HG03175 (cell line): ENCODE results near the gene POLH.

Source experiments
- ATAC-seq: cut with Tn5 transposase; IDR thresholded peaks from one replicate; pipeline ENCODE4 v1.9.1; 2021; ENCODE audit warnings: mild to moderate bottlenecking, moderate library complexity; ENCODE audit not compliant: unreplicated experiment

POLH gene

DNA sequence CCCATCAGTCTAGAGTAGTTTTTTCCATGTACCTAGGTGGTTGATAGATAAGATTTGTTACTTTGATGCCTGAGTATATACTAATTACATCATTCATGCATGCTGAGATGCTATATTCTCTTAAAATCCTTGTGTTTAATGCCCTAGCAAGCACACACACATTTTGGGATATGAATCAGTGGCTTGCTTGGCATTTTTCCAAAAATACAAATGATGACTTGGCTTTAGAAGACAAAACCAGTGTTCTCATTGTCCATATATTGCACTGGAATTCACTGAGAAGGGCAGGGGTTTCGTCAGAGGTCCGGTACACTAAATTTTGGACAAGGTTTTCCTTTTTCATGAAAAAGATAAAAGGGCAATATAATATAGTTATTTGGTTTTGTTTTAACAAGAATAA lies 28.2 kb downstream of the POLH start:
- no peak for ATAC-seq

DNA sequence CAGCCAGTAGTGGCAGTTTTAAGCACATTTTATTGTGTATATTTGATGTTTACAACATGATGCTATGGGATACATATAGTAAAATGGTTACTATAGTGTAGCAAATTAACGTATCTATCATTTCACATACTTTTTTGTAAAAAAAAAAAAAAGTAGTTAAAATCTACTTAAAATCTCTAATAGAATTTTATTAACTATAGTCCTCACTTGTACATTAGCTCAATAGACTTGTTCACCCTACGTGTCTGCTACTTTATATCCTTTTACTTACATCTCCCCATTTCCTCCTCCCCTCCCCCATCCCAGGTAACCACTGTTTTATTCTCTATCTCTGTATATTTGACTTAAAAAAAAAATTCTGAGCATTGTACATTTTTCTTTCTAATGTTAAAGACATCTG lies 30.0 kb downstream of the POLH start:
- ATAC-seq = no peak

DNA sequence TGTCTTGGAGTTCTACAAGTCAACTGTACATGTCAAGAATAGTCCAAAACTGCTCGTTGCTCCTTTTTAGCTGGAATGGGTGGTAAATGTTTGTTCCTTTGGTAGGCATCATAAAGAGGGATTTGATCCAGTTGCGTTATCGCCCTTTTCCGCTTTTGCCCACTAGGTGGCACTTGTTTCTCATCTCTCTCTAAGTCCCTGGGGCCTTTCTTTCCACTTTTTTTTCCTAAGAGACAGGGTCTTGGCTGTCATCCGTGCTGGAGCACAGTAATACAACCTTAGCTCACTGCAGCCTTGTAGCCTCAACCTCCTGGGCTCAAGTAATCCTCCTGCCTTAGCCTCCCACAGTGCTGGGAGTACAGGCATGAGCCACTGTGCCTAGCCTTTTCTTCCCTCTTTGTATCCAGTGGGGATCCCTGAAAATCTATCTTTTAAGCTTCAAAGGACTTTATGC lies 32.4 kb downstream of the POLH start:
- no peak for ATAC-seq

DNA sequence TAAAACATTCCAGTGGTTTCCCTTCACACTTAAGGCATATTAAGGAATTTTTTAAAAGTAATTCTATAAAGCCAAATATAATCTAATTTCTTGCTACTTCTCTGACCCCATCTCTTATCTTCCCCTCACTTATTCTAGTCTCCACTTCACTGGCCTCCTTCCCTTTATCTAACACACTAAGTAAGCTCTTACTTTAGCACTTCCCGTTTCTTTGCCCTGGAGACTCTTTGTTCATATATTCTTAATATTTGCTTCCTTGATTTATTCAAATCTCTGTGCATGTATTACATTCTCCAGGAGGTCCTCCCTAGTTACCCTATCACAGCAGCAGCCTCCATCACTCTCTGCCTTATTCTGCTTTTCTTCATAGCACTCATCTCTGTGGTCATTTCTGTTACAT lies 32.8 kb downstream of the POLH start:
- ATAC-seq = no peak

DNA sequence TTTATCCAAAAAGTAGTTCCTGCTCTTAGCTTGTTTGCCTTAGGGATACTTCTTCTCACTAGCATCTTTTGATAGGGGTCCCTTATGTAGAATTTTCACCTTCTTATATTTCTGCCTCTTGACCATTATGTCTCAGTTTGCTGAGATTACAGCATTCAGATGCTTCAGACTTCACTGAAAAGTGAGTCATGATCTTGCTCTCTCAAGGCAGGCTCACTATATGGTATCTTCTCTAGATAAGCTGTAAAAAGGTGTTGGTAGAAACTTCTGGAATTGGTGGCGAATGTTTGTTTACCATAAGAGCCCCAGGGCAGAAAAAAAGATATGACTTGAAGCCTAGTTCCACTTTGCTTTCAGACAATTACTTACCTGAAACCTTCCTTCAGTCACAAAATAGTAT lies 33.4 kb downstream of the POLH start:
- no peak for ATAC-seq

DNA sequence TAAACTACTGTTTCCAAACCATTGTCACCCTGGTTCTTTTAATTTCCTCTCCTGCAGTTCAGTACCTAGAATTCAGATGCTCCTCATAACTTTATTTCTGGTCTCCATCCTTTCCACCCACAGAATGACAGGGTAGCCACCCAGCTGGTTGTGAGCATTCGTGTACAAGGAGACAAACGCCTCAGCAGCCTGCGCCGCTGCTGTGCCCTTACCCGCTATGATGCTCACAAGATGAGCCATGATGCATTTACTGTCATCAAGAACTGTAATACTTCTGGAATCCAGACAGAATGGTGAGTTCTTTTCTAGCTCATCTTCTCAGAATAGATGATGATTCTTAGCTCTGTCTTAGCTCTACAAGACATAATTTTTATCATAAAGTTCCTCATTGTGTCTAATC lies 34.4 kb downstream of the POLH start:
- ATAC-seq = no peak

DNA sequence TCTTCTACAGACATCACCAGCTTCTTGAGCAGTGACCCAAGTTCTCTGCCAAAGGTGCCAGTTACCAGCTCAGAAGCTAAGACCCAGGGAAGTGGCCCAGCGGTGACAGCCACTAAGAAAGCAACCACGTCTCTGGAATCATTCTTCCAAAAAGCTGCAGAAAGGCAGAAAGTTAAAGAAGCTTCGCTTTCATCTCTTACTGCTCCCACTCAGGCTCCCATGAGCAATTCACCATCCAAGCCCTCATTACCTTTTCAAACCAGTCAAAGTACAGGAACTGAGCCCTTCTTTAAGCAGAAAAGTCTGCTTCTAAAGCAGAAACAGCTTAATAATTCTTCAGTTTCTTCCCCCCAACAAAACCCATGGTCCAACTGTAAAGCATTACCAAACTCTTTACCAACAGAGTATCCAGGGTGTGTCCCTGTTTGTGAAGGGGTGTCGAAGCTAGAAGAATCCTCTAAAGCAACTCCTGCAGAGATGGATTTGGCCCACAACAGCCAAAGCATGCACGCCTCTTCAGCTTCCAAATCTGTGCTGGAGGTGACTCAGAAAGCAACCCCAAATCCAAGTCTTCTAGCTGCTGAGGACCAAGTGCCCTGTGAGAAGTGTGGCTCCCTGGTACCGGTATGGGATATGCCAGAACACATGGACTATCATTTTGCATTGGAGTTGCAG lies 37.9 kb downstream of the POLH start:
- no peak for ATAC-seq

DNA sequence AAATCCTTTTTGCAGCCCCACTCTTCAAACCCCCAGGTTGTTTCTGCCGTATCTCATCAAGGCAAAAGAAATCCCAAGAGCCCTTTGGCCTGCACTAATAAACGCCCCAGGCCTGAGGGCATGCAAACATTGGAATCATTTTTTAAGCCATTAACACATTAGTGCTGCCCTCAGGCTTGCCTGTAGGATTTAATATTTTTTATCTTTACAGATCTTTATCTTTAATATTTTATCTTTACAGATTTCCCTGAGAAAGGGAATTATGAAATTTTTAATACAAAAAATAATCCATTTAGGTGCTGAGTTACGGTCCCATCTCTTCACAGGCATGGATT lies 38.4 kb downstream of the POLH start:
- ATAC-seq = no peak

DNA sequence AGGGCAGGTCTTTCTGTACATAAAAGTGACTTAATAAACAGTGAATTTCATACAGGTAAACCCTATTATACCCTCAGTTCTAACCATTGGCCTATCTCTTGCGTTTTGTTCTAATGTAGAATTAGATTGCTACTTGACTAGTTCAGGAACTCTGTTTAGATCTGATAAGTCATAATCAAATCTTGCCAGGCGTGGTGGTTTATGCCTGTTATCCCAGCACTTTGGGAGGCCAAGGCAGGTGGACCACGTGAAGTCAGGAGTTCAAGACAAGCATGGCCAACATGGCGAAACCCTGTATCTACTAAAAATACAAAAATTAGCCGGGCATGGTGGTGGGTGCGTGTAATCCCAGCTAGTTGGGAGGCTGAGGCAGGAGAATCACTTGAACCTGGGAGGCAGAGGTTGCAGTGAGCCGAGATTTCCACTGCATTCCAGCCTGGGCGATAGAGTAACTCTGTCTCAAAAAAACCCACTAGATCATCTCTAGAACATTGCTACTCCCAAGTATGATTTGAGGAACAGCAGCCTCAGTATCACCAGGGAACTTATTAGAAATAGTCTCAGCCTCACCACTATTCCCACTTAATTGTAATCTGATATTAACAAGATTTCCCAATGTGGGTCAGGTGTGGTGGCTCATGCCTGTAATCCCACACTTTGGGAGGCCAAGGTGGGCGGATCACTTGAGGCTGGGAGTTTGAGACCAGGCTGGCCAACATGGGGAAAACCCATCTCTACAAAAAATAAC lies 40.9 kb downstream of the POLH start:
- ATAC-seq = no peak

DNA sequence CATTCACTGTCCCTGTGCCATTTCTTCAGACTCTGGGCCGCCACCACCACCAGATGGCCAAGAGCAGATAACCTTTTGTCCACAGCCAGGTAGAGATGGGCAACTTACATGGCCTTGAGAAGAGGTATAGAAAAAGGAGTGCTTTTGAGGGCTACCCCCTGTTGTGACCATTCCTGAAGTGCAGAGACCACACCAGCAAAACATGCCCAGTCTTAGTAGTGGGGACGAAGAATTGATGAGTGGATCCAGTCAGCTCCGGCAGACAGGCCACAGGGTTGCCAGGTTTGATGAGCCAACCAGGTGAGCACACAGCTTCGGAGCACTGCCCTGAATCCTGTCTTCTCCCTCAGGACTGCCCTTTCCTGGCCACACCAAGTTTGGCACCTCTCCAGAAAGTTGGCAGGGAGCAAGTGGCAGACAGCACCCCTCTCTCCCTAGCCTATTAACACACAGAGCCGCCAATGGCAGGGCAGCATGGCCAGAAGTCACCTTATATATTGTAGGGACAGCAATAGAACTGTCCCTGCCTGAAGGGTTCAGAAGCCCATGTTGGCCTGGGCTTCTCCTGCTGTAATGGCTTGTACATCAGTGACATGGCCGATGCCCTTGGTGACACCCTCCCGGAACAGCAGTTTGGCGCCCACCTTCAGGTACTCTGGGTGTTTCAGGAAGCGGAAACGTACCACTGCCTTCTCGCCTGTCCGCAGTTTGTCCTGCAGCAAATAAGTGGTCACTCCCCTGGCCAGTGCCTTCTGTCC lies 45.3 kb downstream of the POLH start:
- no peak for ATAC-seq

DNA sequence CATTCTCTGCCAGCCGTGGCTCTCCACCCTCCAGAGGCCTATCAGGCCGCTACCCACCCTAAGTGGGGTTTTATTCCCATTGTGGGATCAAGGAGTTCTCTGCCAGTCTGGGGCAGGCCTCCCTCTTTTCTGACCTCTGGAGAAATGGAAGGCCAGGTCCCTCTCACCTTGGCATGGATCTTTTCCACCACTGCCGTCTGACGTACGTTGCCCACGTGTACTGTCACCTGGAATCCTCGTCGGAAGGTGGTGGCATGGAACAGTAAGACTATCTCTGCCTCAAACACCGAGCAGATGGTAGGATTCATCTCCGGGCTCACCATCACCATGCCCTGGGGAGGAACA lies 45.8 kb downstream of the POLH start:
- ATAC-seq = no peak

DNA sequence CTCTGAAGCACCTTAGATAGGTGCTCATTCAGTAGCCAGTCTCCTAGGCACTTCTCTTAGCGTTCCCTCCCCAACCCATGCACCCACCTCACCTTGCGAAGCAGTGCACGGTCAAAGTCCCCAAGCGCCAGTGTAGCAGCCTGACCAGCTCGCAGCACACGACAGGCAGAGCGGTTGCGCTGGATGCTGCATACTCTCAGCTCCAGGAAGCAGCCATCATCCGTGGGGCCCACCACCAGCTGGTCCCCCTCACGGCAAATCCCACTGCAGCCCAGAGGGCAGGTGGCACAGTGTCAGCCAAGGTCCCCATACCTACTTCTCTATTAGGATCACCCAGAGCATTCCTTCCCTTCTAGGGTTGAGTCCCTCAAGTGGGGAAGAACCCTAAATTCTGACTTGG lies 46.6 kb downstream of the POLH start:
- ATAC-seq = no peak

DNA sequence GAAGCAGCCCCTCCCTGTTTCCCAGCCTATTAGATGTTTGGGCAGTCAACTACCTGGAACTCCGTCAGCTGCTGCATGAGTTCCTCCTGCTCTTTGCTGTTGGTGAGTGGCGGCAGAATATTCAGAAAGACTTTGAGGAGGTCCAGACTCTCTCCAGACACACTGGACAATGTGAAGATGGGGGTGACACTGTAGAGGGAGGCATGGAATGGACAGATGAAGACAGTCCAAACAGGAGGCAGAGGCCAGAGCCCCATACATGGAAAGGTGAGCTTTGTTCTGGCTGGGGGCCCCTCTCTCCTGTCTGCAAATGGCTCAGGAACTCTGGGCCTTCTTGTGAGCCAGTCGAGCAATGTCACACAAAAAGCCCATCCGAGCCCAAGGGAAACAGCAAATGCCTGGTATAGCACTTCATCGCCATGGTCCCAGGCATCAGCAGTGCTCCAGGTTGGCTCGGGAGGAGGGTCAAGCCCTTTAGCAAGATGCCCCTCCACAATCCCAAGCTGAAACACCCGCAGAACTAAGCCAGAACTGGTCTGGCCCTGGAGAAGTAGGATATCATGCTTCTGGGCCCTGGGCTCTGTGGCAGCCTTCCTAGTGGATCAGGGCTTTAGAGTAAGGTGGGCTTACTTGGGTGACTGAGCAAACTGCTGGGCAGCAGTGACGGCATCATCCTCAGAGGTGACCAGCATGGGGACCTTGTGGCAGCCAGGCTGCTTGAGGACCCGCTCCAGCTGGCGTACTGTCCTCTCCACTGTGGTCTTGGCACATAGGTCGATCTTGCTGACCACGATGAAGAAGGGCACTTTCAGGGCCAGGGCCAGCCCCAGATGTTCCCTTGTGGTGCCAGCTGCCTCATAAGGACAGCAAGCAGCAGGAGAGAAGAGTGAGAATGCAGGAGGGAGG lies 48.1 kb downstream of the POLH start:
- no peak for ATAC-seq

DNA sequence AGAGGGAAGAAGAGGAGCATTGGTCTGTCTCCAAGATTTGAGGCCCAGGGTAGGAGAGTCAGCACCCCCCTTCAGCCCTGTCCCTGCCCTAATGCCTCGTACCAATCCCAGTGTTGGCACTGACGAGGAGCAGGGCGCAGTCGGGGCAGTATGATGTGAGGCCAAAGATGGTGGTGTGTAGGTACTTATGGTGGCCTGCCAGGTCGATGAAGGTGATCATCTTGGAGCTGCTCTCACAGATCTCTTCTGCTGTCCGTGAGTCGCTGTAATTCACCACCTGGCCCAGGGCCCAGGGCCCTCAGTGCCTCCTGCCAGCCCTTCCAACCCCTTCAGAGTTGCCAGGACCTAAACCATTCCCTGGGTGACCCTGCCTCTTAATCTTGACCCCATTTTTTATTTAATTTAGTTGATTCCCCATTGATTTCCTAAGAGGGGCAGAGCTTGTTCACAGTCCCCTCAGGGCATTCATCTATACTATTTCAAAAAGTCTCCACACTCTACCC lies 48.9 kb downstream of the POLH start:
- no peak for ATAC-seq

DNA sequence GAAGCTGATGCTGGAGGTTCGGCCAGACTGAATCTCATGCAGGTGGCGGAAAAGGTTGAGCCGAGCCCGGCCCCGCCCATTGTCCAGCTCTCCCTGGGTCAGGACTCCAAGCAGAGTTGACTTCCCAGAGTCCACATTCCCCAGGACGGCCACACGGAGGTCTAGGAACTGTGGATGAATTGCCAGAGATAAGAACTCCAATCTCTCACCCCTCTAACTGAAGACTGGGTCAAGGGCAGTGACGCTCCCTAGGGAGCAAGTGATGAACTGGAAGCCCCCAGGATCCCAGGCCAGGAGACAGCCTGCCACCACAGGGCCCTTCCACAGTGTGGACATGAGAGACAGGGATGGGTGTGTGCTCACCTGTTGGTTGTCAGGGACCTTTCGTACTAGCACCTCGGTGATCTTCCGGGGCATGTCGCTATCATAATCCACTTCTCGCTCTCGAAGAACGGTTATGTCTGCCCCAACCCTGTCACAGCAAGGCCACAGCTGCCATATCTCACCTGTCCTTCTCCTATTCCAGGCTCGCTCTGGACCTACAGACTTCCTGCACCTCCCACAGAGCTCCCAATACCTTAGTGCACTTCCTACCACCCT lies 49.5 kb downstream of the POLH start:
- ATAC-seq = no peak

DNA sequence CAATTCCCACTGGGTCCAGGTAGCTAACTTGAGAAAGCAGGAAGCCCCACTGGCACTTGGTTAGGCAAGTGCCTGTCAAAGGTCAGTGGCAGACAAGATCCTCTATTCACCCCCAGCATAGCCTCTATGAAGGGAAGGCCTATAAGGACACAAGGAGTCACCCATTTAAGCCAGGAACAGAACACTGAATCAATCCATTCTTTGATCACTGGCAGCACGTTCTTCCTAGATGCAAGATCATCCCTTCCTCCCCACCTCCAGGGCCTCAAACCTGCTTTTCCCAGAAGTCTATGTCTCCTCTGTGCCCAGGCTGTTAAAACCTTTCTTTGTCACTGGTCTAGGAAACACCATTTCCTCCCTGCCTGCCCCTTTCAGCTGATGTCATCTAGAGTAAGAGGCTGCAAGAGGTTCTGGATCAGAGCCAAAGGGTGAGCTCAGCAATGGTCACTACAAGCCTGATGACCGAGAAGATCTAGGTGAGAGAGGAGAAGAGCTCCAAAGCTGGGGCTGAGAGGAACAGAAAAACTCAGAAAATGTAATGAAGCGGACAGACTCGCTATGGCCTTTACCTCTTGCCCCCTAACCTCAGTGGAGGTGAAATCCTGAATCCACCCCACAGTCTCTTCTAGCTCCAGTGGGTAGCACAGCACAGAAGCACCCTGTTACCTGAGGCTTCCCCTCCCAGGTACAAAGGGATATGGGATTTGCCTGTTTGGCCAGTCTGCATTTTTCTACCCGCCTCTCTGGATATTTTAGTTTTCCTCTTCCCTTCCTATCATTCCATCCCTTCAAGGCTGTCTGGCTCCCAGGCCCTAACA lies 51.2 kb downstream of the POLH start:
- ATAC-seq = no peak

DNA sequence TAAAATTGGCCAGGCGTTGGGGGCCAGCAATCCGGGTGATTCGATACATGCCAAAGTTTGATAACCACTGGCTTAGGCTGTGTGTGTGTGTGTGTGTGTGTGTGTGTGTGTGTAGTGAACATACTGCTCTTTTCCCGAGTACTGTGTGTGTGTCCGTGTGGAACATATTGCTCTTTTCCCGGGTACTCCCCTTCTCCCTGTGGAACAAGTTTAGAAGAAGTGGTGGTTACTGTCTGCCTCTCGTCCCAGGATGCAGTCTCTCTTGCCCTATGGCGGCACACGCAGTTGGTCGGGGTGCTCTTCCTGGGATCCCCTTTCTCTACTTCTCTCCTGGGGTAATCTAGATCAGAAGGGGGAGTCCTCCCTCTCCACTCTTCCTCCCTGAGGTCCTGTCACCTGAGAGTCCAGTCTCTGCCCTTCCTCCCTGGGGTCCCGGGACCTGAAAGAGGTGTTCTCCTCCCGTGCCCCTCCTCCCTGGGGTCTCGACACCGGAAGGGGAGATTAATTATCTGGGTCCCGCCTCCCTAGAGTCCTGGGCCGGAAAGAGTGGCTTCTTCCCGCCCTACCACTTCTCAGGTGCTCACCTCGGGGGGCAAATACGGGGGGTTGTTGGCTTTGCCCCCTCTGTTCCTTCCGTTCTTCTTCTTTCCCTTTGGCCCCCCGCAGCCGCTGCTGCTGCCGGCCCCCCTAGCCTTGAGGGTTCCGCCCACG lies 52.6 kb downstream of the POLH start:
- peak; percentile 20 for ATAC-seq

DNA sequence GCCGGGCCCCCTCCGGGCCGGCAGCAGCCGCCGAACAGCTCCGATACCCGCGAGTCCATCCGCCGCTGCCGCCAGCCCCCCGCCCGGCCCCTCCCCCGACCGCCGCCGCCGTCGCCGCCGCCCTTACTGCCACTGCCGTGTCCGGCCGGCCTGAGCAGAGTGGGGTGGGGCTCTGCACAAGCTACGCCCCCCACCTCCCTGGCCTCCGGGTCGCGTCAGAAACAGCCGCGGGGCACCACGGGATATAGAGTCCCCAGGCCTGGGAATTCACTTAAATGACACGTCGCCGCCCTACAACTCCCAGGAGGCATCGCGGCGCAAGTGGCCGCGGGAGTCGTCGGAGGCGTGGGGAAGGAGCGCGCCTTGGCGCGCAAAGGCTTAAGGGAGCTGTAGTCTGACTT lies 53.1 kb downstream of the POLH start, which contains the start of gene GTPBP2:
GTPBP2 (minus strand) TSS at position 161 of the 401 bp plus-strand sequence; CDS start at position 59, 102 bp downstream.
- ATAC-seq = peak; percentile 86
